Kidney epithelial cell (primary cell): ENCODE measurements around the gene INTU. TPM values are rescaled to one million over a fixed set of nuclear protein-coding genes. Genes with fewer than 3 reads are reported as not detected.

Experiments used
- DNase-seq: peaks from one replicate; pipeline ENCODE4 v3.0.0-alpha.2; 2010; ENCODE audit warnings: low read depth
- H3K27me3 ChIP-seq: 2 replicates; pipeline ENCODE4 v1.6.0; 2011; ENCODE audit warnings: low read length; ENCODE audit not compliant: control insufficient read depth, insufficient read depth
- H3K36me3 ChIP-seq: 2 replicates; pipeline ENCODE4 v1.5.1; 2011; ENCODE audit warnings: low read length; ENCODE audit not compliant: control insufficient read depth, insufficient read depth
- H3K4me3 ChIP-seq: 2 replicates; pipeline ENCODE4 v1.5.1; 2011; ENCODE audit warnings: low read depth, mild to moderate bottlenecking, control low read depth, low read length
- CTCF ChIP-seq: IDR thresholded peaks from 2 replicates; pipeline ENCODE4 v1.5.1; 2011; ENCODE audit warnings: mild to moderate bottlenecking, moderate library complexity, low read length, control low read depth, inconsistent platforms; ENCODE audit not compliant: insufficient read depth, poor library complexity, severe bottlenecking
- total RNA-seq: library from RNA; depleted of rRNA; stranded (reverse); fragments of >200 nt; gene quantifications from 2 replicates; pipeline ENCODE4 v1.2.3, GENCODE V29; 2015

Gene INTU
- total RNA-seq, 1 donor from 2014 or later = 6.4 TPM

- no peak for DNase-seq
- H3K36me3 ChIP-seq = no peaks in the 10 kb centered on the region
- no peak for TF ChIP-seq CTCF
These were observed 127.1 kb downstream of the INTU start for GRCh38 chr4:127759893-127760292.

GRCh38 chr4:127771535-127772275, 138.9 kb downstream of the INTU start:
- Histone ChIP-seq H3K4me3 (no peak overlapping the region), H3K36me3 (no peaks in the 10 kb centered on the region), H3K27me3 (no peaks in the 10 kb centered on the region)
- no peak for TF ChIP-seq CTCF
- DNase-seq = no peak

More at GRCh38 chr4:127759893-127760292, 127.1 kb downstream of the INTU start:
- no peak overlapping the region for H3K4me3 ChIP-seq
- H3K27me3 ChIP-seq = no peaks in the 10 kb centered on the region

- no peak for DNase-seq
- Histone ChIP-seq H3K4me3 (no peak overlapping the region), H3K36me3 (no peaks in the 10 kb centered on the region), H3K27me3 (no peaks in the 10 kb centered on the region)
- no peak for TF ChIP-seq CTCF
These were observed 140.3 kb downstream of the INTU start for GRCh38 chr4:127772769-127773671.

GRCh38 chr4:127775843-127776242, 143.1 kb downstream of the INTU start:
- TF ChIP-seq CTCF = no peak
- no peak for DNase-seq
- Histone ChIP-seq H3K4me3 (no peak overlapping the region), H3K36me3 (no peaks in the 10 kb centered on the region), H3K27me3 (no peaks in the 10 kb centered on the region)

Other genes with a start within 250 kb of the INTU start
- gene SLC25A31, start 97.4 kb downstream of the INTU start, total RNA-seq = not detected in 2 replicates
- gene HSPA4L, start 149.4 kb downstream of the INTU start, total RNA-seq = 7.5 and 10.2 TPM in 2 replicates
- gene PLK4, start 247.9 kb downstream of the INTU start, total RNA-seq = 4.9 and 5.4 TPM in 2 replicates